Measurements from ENCODE around the gene HOXD11.

The HOXD11 gene

DNA sequence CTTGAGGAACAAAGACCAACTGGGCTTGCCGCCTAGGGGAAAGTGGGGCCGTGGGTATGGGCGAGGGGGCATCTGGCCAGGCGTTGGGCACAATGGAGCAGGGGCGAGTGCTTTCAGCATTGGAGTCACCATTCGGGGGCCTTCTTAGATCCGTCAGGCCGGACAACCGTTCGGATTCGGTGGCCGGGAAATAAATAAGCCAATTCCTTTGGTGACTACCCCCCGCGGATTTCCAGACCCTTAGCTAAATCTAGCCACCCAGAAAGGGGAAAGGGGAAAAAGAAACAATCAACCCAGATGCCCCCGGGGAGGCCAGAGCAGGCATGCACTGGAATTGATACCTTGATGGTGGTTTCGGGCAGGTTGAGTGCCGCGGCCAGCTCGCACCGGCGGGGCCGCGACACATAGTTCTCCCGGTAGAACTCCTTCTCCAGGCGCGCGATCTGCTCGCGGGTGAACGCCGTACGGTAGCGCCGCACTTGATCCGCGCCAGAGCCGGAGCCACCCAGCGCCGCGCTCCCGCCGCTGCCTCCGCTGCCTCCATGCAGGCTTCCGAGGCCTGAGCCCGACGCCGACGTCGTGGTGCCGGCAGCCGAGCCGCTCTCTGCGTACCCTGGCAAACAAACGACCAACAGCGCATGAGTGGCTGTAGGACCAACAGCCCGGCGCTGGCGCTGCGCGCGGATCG, 25.1 kb upstream of the HOXD11 start:
- DNase-seq = no peak

DNA sequence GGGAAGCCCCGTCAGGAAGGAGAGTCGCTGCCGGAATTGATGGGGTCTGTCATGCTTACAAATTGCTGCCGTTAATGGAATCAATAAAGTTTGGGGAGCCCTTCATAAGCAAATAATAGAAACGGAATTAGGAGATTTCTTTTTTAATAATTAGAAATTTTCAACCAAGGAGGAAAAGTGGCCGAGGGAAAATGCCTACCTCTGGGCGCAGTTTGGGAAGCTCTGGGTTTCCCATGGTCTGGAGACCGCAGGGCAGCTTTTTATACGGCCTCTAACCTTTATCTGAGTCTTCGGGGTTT, 24.6 kb upstream of the HOXD11 start:
- no peak for DNase-seq

DNA sequence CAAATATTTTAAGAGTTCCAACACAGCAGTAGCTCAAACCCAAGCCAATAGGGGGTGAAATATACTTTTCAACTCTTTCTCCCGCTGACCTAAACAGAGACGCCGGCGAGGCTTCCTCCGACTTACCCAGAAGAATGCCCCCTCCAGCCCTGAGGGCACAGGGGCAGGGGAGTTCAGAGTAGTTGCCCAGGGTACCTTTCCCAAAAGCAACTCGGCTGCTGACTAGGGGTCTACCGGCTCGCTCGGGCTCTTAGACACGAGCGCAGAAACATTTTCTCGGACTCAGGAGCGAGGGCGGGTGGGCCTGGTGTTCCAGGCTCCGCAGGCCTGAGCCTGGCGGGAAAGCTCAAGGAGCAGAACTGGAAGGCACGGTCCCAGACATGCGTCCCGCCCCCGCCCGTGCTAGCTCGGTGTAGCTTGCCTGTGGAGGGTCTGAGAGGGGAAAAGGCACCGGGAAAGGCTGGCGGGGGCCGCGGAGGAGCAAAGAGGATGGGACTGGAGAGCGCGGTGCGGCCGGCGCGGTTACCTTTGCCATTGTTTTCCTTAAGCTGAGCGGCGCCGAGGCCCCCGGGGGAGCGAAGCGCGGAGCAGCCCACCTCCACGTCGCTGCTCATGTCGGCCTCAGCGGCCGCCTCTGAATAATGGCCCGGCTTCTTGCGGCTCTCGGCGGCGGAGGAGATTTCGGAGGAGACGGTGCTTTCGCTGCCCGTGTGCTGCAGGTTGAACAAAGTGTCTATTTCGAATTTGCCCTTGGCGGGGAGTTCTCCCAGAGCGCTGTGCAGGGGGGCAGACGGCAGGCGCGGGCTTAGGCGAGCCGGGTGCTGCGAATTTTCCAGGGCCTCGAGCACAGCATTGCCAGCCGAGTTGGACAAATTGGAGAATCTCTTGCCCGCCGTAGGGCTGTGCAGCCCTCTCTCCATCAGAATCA, 24.0 kb upstream of the HOXD11 start:
- DNase-seq = no peak

DNA sequence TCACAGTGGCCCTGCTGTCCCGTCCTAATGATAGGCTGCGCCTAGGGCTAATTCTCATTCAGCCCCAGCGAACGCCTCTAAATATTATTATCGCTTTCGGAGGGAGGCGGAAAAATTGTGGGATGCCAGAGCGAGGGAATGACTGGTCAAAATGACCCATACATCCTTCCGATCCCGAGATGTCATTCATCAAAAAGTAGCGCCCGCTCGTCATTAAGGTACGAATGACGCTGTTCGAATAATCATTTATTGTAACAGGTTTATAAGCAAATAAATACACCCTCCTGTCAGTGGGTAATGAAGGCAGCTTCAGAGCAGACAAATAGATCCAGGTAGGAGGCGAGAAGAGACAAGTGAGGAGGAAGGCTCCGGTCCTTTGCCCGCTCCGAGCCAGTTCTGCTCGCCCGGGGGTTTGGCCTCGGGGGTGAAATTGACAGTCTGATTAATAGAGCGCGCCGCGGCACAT, 23.3 kb upstream of the HOXD11 start, which contains the start of gene EVX2:
EVX2 (minus strand) TSS at position 167 of the 466 bp plus-strand sequence. CDS start 186 bp downstream, outside the sequence.
- no peak for DNase-seq

DNA sequence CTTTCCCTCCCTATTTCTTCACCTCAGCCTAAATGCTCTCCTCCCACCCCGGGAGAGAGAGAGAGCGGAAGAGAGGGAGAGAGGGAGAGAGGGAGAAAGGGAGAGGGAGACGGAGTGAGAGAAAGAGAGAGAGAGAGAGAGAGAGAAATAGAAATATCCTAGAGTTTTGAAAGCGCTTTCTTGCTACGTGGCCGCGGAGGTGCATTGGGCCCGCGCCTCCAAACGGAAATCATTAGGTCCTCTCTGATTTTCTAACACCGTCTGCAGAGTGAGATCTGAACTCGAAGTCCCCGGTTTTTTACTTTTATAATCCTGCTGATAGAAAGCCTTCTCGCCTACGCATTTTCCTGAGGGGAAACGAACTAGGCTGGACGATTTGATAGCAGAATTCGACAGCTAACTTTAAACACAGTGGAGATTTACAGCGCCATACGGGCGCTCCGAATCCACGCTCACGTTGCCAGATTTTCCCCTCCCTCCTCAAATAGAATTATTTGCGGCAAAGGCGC, 22.4 kb upstream of the HOXD11 start:
- DNase-seq = no peak

DNA sequence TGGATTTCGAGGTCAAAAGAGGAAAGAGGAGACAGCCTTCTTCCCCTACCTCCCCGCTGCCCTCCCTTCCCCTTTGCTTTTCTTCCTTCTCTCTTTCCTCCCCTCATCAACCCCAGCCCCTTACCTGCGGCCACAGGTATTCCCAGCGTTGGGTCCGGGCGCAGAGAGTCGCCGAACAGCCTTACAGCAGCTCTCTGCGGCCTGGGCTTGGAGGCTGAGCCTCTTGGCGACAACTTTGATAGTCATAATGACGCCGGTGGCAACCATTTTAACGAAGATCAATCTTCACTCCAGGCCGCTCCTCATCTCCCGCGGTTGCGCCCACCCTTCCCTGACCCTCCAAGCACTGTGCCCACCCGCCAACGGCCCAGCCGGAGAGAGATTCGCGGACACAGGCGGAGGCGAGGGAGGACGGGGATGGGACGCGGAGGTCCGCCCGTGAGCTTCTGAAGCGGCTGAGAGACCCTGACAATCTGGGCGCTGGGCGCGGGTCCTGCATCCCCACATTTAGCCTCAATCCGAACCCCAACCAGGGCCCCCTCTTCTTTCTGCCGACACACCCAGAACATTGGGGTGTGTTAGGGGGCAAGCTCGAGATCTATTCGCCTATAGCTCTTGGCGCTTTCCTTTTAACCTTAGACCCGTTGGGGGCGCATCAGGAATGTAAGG, 21.8 kb upstream of the HOXD11 start:
- DNase-seq = no peak

DNA sequence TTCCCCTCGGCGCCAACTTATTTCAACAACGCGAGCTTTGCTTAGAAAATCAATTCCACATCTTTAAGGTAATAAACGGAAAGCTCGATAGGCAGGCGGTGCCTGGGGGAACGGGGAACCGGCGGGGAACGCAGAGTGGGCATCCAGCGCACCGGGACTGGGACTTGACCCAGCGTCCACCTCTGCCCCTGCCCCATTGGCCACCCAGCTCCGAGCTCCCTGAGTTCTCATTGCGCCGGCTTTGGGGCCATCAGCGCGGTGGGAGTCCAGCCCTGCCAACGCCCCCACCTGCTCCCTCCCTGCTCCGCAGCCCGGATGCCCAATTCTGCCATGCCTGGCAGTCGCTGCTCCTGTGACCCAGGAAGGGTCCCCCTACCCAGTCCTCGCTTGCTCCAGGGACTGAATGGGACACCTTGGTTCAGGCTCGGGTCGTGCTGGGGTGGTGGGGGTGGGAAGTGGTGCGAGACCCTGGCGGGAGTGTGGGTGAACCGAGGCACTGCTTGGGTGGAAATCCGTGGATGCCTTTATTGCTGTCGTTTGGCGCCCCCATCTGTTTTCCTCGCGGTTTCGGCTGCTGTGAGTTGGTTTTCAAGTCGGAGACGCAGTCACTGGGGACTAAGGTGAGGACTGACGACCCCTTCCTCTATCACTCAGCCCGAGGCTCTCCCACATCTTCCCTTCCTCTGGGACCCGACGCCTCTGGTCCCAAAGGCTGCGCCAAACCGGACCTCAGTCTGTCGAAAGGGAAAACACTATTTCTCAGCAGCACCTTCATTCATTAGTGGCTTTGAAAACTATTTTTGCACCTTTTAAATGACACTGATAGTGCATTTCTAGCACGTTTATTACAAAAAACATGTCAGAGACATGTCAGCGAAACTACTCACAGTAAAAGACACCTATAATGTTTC, 21.0 kb upstream of the HOXD11 start:
- no peak for DNase-seq

DNA sequence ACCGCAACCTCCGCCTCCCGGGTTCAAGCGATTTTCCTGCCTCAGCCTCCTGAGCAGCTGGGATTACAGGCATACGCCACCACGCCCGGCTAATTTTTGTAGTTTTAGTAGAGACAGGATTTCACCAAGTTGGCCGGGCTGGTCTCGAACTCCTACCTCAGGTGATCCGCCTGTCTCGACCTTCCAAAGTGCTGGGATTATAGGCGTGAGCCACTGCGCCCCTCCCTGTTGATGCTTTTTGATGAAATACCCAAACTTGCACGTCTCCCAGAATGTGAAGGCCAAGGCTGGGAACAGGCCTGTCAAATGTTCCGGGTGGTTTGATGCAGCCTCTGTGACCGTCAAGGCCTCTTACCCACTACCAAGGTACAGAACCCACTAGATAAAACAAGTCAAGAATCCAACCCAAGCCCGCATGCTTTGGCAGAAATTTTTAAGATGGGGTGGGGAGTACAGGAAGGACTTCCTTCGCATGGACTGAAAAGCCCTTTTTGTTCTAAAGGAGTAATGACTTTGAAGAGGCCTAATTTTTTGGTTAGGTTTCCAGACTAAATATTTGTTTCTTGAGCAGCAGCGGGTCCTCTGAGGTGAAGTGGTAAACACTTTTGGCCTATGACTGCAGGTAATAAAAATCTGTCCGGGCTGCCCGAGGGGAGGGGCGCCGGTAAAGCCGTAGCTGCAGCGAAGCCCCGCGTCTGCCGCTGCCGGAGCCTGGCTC, 19.6 kb upstream of the HOXD11 start:
- no peak for DNase-seq

DNA sequence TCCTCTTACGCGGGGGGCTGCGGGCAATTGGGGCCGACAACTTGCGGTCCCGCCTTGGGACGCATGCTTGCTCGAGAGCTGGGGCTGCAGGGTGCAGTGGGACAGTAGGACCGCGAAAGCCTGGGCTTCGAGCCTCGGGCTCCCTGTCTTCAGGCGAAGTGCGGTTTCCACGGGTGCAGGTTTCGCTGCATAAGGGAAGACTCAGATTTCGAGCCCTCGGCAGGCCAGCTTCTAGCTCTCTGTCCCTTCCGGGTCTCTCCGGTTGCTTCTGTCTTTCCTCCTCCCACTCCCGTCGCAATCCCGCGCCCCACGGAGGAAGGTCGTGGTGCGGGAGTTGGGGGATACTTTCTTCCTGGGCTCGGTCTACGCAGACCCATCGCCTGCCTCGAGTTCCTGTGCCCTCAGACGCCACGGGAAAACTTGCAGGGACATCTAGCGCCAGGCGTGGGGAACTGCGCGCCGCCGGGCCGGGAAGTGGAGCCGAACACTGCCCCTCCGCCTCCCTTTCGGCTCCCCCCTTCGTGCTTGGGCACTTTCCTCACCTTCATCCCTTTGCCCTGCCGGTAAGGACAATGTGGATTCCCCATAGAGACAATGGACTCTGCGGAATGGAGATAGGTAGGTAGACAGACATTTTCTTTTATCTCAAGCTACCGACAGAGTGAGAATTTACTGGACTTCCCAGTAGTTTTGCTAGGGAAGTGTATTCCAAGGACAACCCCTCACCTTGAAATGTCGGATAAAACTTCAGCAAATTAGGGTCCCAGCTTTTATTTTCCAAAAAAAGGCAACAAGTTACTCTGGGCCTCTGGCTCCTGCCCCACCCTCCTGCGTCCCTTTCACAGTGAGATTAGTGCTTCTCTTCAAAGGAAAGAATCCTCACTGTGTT, 18.8 kb upstream of the HOXD11 start:
- DNase-seq = no peak

DNA sequence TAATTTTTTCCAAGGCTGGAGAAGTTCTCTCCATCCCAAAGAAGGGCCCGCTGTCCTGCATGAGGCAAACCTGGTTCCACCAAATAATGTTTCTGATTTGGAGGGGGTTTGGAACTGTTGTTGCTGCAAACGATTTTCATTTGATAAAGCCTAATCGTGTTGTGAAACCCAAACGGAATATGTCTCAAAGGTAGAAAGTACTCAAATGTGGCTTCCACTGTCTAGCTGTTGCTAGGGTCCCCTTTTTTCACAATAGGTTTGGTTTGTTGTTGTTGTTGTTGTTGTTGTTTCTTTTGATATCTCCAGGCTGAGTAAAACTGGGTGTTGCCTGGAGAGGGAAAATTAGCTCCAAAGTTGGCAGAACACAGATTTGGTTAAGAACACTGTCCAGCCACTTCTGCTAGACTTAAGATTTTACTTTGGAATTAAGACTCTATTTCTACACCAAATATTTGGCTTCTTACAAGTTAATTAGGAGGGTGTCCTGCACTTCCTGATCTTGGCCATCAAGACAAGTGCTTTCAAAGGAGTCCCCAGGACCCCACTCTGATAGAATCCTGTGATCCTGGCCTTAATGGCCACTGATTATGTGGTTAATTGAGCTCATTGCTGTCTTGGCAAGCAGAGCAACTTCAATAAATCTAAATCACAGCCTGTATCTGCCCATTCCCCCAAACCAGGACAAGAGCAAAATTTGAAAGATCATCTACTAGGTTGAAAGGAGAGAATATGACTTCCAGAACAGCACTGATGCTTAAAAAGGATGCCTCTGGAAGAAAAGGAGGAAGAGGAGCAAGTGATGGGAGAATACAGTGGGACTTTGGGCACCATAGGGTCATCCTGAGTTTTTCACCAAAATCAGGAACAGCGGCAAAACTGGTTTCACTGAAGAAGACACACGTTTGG, 17.9 kb upstream of the HOXD11 start:
- no peak for DNase-seq

DNA sequence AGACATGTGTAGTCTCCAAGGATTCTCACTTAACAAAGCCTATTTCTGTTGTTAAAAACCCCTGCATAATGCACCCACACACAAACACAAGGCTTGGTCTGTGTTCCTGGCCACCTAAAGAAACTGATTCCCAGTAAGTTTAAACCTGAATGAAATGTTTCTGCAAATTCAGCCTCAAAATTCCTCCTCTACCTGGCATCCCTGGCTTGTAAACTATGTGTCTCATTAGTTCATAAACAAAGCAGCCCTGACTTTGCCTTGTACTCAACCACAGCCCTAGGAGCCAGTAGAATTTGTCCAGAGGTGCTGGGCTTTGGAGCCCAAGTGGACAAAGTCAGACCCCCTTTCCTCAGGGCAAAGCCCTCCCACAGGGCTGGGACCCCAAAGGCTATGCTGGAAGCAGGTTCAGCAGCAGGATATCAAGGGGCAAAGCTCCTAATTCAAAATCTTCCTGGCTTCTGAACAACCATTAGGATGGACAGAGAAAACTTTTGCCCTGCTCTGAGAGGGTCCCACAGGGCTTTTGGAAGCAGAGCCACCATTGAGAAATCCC, 17.2 kb upstream of the HOXD11 start:
- no peak for DNase-seq

DNA sequence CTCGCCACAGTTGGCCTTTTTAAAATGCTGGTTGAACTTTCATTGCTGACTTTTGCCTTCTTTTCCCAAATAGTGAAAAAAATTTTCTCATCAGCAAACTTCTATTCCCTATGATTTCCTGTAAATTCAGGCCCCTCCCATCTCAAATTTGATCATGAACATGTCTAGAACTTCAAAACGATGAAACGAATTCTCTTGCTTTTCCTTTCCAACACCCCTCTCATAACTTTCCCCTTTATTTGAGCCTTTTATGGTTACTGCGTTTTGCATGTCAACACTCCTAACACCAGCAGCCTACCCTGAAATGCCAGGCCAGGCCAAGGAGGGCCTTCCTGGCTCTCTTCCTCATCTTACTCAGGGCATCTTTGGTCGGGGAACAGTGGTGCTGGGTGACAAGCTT, 16.2 kb upstream of the HOXD11 start:
- no peak for DNase-seq

DNA sequence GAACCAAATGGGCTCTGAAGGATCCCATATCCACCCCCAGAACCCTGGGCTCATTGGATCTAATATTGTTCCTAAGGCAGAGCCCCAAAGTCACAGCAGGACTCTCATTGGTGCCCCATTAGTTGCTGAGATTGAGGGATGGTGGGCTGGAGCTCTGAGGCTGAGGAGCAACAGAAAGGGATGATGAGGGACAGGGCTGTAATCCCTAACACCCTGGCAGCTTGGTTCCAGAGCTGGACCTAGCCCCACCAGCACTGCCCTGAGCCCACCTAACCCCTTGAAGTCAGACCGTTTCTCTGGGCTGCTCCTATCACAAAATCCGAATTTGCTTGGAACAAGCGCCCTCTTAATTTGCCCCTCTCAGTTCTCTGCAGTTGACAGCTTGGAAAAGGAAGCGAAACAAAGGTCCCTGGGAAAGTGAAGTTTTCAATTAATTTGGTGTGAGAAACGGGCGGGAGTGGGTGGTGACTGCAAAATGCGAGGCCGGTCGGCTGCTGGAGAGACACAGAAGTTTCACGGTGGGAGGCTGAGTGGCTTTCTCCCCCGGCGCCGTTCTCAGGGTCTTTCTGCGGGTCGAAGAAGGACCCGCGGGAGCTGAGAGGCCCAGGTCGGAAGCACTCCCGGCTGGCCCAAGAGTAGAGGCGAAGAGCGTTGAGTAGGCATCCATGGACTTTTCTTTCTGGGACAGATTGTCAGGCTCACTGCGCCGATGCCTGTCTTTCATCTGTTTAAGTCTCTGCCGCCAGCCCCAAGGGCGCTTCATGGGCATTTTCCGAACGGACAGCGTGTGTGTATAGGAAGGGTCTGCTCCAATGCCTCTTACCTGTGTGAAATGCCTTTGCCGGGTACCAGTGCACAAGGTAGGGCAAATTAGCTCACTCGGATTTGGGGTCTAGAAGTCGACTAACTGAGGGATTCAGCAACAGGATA, 15.5 kb upstream of the HOXD11 start:
- no peak for DNase-seq

DNA sequence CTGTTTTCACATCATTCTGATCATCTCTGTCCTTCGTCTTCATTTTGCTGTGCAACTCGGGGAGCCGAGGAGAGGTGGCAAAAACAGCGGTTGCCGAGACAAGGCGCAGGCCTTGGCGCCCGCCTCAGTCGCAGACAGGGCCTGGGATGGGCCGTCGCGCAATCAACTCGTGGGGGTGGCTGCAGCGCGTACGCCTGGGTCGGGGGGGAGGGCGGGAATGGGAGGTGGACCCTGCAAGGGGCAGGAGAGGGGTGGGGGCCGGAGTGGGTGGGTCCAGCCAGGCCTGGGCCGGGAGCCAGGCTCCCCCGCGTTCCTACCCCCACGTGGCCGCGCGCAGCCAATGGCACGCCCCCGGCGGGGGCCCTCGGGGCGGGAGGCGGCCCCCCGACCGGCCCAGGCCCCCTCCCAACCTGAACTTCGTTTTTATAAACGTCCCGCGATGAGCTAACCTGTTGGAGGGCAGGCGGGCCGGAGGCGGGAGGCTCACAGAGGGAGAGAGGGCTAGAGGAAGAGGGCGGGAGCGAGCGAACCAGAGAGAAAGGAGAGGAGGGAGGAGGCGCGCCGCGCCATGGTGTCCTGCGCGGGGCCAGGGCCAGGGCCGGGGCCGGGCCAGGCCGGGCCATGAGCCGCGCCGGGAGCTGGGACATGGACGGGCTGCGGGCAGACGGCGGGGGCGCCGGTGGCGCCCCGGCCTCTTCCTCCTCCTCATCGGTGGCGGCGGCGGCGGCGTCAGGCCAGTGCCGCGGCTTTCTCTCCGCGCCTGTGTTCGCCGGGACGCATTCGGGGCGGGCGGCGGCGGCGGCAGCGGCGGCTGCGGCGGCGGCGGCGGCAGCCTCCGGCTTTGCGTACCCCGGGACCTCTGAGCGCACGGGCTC, 14.6 kb upstream of the HOXD11 start, which contains the start of gene HOXD13:
HOXD13 (plus strand) TSS at position 452 of the 875 bp plus-strand sequence; CDS start at position 622, 170 bp downstream.
- DNase-seq = no peak

DNA sequence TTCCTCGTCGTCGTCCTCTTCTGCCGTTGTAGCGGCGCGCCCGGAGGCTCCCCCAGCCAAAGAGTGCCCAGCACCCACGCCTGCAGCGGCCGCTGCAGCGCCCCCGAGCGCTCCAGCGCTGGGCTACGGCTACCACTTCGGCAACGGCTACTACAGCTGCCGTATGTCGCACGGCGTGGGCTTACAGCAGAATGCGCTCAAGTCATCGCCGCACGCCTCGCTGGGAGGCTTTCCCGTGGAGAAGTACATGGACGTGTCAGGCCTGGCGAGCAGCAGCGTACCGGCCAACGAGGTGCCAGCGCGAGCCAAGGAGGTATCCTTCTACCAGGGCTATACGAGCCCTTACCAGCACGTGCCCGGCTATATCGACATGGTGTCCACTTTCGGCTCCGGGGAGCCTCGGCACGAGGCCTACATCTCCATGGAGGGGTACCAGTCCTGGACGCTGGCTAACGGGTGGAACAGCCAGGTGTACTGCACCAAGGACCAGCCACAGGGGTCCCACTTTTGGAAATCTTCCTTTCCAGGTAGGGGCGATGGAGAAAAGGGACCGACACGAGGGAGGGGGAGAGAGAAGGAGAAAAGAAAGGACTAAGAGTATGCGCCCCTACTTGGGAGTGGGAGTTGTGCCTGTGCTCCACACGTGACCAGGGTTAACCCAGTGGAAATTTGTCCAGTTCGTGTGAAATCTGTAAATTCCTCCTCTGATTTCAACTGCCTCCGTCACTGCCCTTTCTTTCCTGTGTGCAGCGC, 13.8 kb upstream of the HOXD11 start:
- no peak for DNase-seq

DNA sequence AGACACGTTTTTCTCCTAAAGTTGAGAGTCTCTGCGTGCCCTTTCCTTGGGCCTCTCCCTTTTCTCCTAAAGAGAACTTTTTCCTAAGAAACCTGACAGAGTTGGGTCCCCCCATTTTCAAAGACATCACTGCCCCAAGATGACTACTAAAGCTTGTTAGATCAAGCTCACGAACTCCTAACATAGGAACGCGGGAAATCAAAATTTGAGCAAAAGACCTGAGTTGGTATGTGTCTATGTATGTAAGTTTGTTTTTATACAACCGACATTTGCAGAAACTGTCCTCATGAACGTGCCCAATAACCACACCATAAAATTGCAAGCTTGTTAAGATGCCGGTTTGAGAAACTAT, 13.2 kb upstream of the HOXD11 start:
- DNase-seq = no peak

Measured in NCI-H1436 treated with DMSO at 0.1 percent for 48 hours (cell line).